ENCODE measurements around the gene RAB3C.

The RAB3C gene

DNA sequence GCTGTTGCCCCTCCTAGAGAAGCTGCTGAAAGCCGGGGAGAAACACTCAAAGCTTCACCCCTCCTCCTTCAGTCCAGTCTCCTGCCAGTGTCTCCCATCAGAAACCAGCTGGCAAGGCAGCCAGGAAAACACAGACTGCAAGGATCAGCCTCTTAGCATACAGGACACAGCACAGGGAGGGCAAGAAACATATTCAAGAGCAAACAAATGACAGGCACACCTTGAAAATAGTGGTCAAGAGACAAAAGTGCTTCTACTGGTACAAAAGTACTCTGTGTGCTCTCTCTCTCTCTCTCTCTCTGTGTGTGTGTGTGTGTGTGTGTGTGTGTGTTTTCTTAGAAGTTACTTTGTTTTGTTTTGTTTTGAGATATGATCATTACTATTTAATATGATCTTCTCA, 227.2 kb downstream of the RAB3C start:
- H3K27ac ChIP-seq: peak overlapping the region; percentile 63
- TF ChIP-seq, protein P1, sequence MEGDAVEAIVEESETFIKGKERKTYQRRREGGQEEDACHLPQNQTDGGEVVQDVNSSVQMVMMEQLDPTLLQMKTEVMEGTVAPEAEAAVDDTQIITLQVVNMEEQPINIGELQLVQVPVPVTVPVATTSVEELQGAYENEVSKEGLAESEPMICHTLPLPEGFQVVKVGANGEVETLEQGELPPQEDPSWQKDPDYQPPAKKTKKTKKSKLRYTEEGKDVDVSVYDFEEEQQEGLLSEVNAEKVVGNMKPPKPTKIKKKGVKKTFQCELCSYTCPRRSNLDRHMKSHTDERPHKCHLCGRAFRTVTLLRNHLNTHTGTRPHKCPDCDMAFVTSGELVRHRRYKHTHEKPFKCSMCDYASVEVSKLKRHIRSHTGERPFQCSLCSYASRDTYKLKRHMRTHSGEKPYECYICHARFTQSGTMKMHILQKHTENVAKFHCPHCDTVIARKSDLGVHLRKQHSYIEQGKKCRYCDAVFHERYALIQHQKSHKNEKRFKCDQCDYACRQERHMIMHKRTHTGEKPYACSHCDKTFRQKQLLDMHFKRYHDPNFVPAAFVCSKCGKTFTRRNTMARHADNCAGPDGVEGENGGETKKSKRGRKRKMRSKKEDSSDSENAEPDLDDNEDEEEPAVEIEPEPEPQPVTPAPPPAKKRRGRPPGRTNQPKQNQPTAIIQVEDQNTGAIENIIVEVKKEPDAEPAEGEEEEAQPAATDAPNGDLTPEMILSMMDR (conservative IDR thresholded peaks at IDR 0.05): no peak

DNA sequence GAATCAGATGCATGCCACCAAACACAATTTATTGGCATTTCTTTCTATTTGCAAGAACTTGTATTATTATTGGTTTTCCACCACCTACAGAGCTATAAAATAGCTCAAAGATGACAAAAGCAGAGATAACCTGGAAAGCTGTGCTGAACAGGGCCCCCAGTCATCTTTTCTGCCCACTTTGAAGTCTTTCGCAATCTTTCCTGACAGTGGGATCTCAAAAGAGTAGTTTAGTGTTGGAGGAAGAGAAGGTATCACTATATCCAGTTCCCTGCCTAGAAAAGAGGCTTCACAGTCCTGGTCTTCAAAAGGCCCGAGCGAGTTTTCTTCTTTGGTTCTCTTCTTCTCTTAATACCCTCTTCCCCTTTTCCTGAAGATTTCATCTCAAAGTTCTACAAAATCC, 231.0 kb downstream of the RAB3C start:
- H3K27ac ChIP-seq: no peak overlapping the region
- TF ChIP-seq, protein P1 (conservative IDR thresholded peaks at IDR 0.05): no peak

DNA sequence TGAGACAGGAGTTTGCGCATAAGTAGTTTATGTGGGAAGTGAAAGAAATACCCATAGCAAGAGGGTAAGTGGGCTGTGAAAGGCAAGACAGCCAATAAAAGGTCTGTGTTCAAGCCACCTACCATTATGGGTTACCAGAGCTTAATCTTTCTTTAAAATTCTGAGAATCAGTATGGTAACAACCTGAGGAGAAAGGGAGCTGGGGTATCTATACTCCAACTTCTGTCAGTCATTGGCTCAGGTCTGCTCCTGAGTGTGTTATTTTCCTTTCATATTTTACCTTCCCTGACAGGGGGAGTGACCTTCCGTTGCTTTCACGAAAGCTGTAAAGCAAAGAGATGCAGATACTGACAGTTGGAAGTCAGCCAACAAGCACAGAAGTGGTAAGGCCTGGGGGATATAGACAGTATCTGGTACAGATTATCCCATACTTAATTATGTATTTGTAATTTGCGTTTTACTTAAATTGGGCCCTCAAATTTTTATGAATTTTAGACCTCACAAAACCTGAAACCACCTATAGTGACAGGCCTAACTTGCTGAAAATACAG, 233.4 kb downstream of the RAB3C start:
- TF ChIP-seq, protein P1 (conservative IDR thresholded peaks at IDR 0.05): no peak
- no peak overlapping the region for H3K27ac ChIP-seq

DNA sequence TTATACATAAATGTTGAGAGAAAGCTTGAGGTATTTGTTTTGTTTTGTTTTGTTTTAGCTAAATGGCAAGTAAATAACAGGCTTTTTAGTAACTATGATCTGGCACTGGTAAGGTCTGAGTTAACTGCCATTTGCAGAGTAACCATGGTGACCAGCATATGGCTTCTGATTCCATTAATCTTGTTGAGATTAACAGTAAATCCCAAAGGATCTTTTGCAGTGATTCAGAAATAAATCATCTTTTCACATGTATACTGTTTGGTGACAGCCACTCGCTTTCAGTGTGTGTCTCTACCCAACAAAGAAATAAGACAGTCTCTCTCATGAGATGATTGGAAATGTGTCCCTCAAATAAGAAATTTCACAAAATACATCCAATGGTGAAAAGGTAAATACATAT, 235.6 kb downstream of the RAB3C start:
- H3K27ac ChIP-seq: no peak overlapping the region
- TF ChIP-seq, protein P1 (conservative IDR thresholded peaks at IDR 0.05): no peak

DNA sequence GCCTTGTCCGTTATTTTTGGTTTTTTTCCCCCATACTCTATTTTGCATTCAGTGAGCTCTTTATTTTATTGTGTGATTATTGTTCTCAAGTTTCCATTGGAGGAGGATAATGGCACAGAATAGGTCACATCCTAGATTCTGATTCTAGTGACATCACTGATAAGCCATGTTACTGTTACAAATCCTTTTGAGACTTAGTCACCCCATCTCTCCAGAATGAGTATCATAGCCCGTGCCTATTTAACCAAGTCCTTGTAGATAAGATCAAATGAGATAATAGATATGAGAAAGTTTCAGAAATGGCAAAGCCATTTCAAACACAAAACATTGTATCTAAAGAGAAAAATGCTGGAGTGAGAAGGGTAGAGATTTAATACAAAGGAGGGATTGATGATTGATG, 242.6 kb downstream of the RAB3C start:
- no peak overlapping the region for H3K27ac ChIP-seq
- TF ChIP-seq, protein P1 (conservative IDR thresholded peaks at IDR 0.05): no peak

DNA sequence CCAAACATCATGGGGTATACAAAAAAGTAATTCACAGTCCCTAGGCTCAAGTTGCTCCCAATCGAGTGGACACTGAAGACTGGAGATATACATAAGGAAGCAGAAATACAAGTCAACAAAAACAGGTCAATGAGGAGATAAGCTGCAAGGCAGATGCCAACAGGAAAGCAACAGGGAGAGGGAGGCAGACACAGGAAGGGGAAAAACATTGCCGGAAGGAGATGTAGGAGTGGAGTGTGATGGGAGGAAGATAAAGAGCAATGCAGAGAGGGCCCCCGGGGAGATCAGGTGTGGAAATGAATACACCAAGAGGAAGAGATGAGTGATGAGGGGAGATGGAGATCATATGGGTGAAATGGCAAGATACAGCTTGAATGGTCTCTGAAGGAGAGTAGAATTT, 243.0 kb downstream of the RAB3C start:
- TF ChIP-seq, protein P1 (conservative IDR thresholded peaks at IDR 0.05): no peak
- no peak overlapping the region for H3K27ac ChIP-seq

DNA sequence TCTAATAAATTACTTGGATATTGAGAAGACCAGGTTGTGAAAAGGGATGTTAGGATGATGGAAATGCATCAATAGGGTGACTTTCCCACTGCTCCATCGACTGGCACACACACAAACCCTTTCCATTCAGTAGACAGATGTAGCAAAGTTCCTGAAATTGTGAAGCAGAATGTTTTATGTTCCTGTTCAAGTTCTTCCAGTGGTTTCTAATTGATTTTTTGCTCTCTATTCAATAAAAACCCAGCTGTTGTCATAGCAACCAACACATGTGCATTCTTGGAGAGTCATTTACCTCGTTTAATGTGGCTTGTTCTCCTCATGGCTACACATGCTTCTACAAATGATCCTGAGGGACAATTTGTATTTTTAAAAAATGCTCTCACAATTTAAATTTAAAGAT, 244.6 kb downstream of the RAB3C start:
- TF ChIP-seq, protein P1 (conservative IDR thresholded peaks at IDR 0.05): no peak
- no peak overlapping the region for H3K27ac ChIP-seq
